ENCODE results near the gene FBXL19. TPM values are rescaled to one million over a fixed set of nuclear protein-coding genes. Genes with fewer than 3 reads are reported as not detected.

Gene FBXL19
- total and polyA plus RNA-seq, 4 donors, result 0.31 to 4.8 (median 2.7) TPM

DNA sequence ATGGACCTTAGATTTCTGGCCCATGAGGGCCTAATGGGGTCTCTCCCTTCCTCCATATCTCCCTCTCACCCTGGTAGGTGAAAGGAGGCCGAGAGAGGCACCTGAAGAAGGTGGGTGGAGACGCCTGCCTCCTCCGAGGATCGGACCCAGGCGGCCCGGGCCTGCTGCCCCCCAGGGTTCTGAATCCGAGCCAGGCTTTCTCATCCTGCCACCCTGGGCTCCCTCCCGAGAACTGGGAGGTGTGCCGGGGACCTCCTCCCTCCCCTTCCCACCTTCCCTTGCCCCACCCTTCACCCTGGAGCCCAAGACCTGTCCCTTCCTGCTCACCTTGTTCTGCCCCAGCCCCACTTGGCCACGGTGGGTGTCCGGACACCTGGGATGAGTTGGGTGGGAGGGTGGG, 5.0 kb downstream of the FBXL19 start:
- peaks cover 0 to 2% (median 0%) of the 10 kb centered on the region in 4 donors for H3K4me1 ChIP-seq (ENCODE audit: control insufficient read depth in 4 of 4, insufficient read depth in 4 of 4, low read length in 3 of 4)
- peaks cover 4 to 12% (median 5%) of the 10 kb centered on the region in 4 donors for H3K36me3 ChIP-seq (ENCODE audit: control insufficient read depth in 4 of 4, insufficient read depth in 3 of 4, low read depth in 1 of 4, low read length in 3 of 4)
- DNase-seq (ENCODE audit: low spot score), result no peak
- H3K27ac ChIP-seq (ENCODE audit: low read depth in 1 of 2, low read length in 2 of 2), result no peak overlapping the region
- no peak overlapping the region for H3K4me3 ChIP-seq (ENCODE audit: low read depth in 1 of 3, low read length in 3 of 3)
- 91% methylated on average over 11 of the region's 11 CpGs for WGBS
- no peaks in the 10 kb centered on the region for H3K9me3 ChIP-seq (ENCODE audit: control insufficient read depth in 4 of 4, low read length in 3 of 4)
- no peaks in the 10 kb centered on the region for H3K27me3 ChIP-seq (ENCODE audit: control insufficient read depth in 4 of 4, insufficient read depth in 4 of 4, low read length in 3 of 4)
- TF ChIP-seq TAF1 (conservative IDR thresholded peaks at IDR 0.05) (no peak), HNF4A (conservative IDR thresholded peaks at IDR 0.05) (no peak), RAD21 (IDR thresholded peaks at IDR 0.05) (no peak), HNF4G (IDR thresholded peaks at IDR 0.05) (no peak), GABPA (IDR thresholded peaks at IDR 0.05 in 1 of 2, conservative IDR thresholded peaks at IDR 0.05 in 1 of 2) (no peak), NR2F2 (IDR thresholded peaks at IDR 0.05) (no peak), JUND (IDR thresholded peaks at IDR 0.05) (no peak), SP1 (IDR thresholded peaks at IDR 0.05) (no peak), FOXA1 (IDR thresholded peaks at IDR 0.05) (no peak), FOXA2 (IDR thresholded peaks at IDR 0.05) (no peak)
- TF ChIP-seq, protein P1, sequence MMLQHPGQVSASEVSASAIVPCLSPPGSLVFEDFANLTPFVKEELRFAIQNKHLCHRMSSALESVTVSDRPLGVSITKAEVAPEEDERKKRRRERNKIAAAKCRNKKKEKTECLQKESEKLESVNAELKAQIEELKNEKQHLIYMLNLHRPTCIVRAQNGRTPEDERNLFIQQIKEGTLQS (IDR thresholded peaks at IDR 0.05), result no peak
- TF ChIP-seq, protein P2, sequence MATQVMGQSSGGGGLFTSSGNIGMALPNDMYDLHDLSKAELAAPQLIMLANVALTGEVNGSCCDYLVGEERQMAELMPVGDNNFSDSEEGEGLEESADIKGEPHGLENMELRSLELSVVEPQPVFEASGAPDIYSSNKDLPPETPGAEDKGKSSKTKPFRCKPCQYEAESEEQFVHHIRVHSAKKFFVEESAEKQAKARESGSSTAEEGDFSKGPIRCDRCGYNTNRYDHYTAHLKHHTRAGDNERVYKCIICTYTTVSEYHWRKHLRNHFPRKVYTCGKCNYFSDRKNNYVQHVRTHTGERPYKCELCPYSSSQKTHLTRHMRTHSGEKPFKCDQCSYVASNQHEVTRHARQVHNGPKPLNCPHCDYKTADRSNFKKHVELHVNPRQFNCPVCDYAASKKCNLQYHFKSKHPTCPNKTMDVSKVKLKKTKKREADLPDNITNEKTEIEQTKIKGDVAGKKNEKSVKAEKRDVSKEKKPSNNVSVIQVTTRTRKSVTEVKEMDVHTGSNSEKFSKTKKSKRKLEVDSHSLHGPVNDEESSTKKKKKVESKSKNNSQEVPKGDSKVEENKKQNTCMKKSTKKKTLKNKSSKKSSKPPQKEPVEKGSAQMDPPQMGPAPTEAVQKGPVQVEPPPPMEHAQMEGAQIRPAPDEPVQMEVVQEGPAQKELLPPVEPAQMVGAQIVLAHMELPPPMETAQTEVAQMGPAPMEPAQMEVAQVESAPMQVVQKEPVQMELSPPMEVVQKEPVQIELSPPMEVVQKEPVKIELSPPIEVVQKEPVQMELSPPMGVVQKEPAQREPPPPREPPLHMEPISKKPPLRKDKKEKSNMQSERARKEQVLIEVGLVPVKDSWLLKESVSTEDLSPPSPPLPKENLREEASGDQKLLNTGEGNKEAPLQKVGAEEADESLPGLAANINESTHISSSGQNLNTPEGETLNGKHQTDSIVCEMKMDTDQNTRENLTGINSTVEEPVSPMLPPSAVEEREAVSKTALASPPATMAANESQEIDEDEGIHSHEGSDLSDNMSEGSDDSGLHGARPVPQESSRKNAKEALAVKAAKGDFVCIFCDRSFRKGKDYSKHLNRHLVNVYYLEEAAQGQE (IDR thresholded peaks at IDR 0.05), result no peak
- TF ChIP-seq, protein P3, sequence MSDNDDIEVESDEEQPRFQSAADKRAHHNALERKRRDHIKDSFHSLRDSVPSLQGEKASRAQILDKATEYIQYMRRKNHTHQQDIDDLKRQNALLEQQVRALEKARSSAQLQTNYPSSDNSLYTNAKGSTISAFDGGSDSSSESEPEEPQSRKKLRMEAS (IDR thresholded peaks at IDR 0.05), result no peak
- TF ChIP-seq, protein P4, sequence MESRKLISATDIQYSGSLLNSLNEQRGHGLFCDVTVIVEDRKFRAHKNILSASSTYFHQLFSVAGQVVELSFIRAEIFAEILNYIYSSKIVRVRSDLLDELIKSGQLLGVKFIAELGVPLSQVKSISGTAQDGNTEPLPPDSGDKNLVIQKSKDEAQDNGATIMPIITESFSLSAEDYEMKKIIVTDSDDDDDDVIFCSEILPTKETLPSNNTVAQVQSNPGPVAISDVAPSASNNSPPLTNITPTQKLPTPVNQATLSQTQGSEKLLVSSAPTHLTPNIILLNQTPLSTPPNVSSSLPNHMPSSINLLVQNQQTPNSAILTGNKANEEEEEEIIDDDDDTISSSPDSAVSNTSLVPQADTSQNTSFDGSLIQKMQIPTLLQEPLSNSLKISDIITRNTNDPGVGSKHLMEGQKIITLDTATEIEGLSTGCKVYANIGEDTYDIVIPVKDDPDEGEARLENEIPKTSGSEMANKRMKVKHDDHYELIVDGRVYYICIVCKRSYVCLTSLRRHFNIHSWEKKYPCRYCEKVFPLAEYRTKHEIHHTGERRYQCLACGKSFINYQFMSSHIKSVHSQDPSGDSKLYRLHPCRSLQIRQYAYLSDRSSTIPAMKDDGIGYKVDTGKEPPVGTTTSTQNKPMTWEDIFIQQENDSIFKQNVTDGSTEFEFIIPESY (IDR thresholded peaks at IDR 0.05), result no peak
- H3K9ac ChIP-seq (ENCODE audit: low read depth in 1 of 2, low read length in 2 of 2), result no peak overlapping the region

DNA sequence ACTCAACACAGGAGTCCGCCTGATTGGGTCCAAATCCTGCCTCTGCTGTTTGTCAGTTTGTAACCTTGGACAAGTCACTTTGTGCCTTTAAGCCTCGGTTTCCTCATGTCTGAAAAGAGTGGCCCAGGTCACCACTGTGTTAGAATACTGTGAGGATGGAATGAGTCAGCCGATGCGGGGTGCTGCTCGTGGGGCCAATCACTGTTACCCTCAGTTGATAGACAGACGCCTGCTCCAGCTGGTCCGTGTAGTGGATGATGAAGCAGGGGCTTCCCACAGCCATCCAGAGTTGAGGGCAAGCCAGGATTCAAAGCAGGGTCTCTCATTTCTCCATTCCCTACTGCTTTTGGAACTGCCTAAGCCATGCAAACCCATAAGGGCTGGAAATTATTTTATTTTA, 5.8 kb downstream of the FBXL19 start:
- no peak overlapping the region for H3K27ac ChIP-seq (ENCODE audit: low read depth in 1 of 2, low read length in 2 of 2)
- peaks cover 0 to 2% (median 0%) of the 10 kb centered on the region in 4 donors for H3K4me1 ChIP-seq (ENCODE audit: control insufficient read depth in 4 of 4, insufficient read depth in 4 of 4, low read length in 3 of 4)
- H3K36me3 ChIP-seq (ENCODE audit: control insufficient read depth in 4 of 4, insufficient read depth in 3 of 4, low read depth in 1 of 4, low read length in 3 of 4), result peaks cover 4 to 12% (median 5%) of the 10 kb centered on the region in 4 donors
- no peak overlapping the region for H3K4me3 ChIP-seq (ENCODE audit: low read depth in 1 of 3, low read length in 3 of 3)
- no peak for DNase-seq (ENCODE audit: low spot score)
- H3K9ac ChIP-seq (ENCODE audit: low read depth in 1 of 2, low read length in 2 of 2), result no peak overlapping the region
- 85% methylated on average over 7 of the region's 7 CpGs for WGBS
- no peaks in the 10 kb centered on the region for H3K27me3 ChIP-seq (ENCODE audit: control insufficient read depth in 4 of 4, insufficient read depth in 4 of 4, low read length in 3 of 4)
- H3K9me3 ChIP-seq (ENCODE audit: control insufficient read depth in 4 of 4, low read length in 3 of 4), result no peaks in the 10 kb centered on the region
- TF ChIP-seq HNF4A (conservative IDR thresholded peaks at IDR 0.05), result no peak
- TF ChIP-seq, protein P5, sequence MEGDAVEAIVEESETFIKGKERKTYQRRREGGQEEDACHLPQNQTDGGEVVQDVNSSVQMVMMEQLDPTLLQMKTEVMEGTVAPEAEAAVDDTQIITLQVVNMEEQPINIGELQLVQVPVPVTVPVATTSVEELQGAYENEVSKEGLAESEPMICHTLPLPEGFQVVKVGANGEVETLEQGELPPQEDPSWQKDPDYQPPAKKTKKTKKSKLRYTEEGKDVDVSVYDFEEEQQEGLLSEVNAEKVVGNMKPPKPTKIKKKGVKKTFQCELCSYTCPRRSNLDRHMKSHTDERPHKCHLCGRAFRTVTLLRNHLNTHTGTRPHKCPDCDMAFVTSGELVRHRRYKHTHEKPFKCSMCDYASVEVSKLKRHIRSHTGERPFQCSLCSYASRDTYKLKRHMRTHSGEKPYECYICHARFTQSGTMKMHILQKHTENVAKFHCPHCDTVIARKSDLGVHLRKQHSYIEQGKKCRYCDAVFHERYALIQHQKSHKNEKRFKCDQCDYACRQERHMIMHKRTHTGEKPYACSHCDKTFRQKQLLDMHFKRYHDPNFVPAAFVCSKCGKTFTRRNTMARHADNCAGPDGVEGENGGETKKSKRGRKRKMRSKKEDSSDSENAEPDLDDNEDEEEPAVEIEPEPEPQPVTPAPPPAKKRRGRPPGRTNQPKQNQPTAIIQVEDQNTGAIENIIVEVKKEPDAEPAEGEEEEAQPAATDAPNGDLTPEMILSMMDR (IDR thresholded peaks at IDR 0.05; ENCODE audit: low read depth, low read length, missing input control), result no peak
- TF ChIP-seq, protein P4 (IDR thresholded peaks at IDR 0.05), result no peak
